Endothelial cell of hepatic sinusoid (primary cell): ENCODE measurements around the gene GZF1.

Experiments
- in situ Hi-C: cut with HindIII; loops from 2 replicates; pipeline ENCODE4 v1.10.0; 2017; ENCODE audit warnings: low sequenced_read_pairs

GZF1 gene

GRCh38 chr20:23368316-23369071 is 6.5 kb downstream of the GZF1 start:
- in situ Hi-C loops: no loop called here

DNA sequence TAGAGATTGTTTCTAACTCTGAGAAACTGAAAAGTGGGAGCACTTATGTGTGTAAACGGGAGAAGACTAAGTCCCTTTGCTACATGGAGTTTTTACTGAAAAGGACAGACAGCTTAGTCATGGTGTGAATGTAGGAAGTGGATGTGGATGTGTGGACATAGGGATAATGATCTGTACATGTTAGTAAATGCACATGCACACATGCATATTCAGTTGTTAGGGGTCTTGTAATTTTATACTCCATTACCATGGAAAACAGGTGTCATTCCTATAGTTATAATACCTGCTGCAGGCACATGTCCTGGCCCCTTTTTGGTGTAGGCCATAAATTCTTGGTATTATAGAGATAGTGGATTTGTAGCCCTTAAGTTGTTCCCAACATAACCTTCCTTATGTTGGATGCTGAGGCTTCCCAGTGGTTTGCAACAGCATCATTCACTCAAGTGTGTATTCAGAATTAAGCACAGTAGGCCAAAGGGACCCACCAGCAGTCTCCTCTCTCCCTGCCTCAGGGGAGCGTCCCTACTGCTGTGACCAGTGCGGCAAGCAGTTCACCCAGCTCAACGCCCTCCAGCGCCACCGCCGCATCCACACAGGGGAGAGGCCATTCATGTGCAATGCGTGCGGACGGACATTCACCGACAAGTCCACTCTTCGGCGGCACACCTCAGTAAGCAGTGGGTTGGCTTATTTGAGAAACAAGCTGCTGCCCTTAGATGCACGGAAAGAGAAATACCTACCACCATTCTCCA is 7.3 kb downstream of the GZF1 start:
- in situ Hi-C loops: no loop called here

- in situ Hi-C loops: loop anchor here (5.0 kb wide), 1 partner anchor 47 kb away; no protein-coding TSS in a partner anchor
Measured at GRCh38 chr20:23370274-23370673, 8.3 kb downstream of the GZF1 start.

GRCh38 chr20:23370873-23371272 is 8.9 kb downstream of the GZF1 start:
- in situ Hi-C loops: loop anchor here (5.0 kb wide), 1 partner anchor 46 kb away; no protein-coding TSS in a partner anchor

DNA sequence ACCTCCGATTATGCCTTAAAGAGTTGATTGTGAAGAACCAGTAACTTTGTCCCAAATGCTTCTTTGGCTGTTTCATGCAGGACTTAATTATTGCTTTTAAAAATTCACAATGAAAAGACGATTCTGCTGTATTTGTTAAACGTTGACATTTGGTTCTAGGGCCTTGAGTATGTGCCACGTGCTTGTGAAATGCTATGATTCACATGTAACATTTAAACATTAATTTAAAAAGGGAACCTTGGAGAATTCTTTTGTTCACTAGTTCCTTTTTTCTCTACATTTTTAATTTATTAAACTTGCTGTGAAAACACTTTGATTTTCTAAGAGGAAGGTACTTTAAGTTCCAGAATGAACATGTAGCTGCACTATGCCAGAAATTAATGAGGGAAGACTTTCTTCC is 9.5 kb downstream of the GZF1 start:
- in situ Hi-C loops: loop anchor here (5.0 kb wide), 1 partner anchor 46 kb away; no protein-coding TSS in a partner anchor

DNA sequence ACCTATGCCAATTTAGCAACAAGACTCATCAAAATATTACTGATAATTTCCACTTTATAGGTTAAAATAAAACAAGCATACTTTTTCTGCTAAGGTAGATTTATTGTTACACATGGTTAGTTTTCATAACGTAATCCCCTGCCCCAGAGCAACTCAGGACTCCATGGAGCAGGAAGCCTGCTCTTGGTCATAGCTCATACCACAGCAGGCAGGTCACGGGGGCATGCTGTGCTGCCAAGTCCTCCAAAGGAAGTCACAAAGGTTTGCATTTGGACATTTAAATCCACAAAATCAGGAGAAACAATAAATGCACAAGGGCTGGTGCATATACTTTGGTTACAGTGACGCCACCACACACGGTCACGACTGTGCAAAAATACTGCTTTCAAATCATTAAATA is 12.5 kb downstream of the GZF1 start:
- in situ Hi-C loops: loop anchor here (5.0 kb wide), 1 partner anchor 43 kb away; no protein-coding TSS in a partner anchor

- in situ Hi-C loops: no loop called here
Measured at GRCh38 chr20:23375827-23376226, 13.8 kb downstream of the GZF1 start.

- in situ Hi-C loops: no loop called here
Measured at GRCh38 chr20:23379772-23380171, 17.8 kb downstream of the GZF1 start.

DNA sequence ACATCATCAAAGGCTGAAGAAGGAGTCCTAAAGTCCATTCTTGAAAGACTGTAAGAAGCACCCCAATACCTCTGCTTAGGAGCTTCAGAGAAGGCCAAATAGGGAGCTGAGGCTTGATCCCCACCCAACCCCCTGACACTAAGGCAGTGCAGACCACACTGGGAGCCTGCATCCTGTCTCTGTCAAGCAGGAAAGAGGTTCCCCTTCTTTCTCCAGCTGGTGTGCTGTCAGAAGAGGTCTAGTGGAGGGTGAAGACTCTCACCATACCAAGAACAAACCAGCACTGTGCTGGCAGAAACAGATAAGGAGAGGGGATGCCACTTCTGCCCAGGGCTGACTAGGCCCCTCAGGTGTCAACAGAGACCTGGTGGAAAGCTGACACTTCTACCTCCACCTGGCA is 19.9 kb downstream of the GZF1 start:
- in situ Hi-C loops: no loop called here

DNA sequence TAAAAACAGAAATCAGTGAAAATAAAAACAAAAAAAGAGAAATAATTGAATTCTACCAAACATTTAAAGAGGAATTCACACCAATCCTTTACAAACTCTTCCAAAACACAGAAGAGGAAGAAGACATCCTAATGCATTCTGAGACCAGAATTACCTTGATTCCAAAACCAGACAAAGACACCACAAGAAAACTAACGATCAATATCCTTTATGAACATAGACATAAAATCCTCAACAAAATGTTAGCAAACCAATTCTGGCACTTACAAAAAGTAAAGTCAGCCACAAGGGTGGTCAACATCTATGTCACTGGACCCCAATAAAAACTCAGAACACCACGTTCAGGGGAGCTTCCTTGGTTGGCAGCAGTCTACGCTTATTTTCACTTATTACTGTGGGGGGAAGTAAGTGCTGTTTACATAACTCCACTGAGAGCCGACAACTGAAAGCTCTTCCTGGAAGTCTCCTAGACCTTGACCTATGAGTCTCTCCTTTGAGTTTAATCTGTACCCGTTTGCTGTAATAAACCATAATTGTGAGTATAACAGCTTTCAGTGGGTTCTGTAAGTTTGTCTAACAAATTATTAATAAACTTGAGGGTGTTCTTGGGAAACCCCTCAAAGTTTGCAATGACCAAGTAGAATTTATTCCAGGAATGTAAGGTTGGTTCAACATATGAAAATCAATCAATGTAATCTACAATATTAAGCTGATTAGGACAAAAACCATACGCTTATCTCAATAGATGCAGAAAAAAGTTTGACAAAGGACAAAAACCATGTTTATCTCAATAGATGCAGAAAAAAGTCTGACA is 24.5 kb downstream of the GZF1 start:
- in situ Hi-C loops: no loop called here

DNA sequence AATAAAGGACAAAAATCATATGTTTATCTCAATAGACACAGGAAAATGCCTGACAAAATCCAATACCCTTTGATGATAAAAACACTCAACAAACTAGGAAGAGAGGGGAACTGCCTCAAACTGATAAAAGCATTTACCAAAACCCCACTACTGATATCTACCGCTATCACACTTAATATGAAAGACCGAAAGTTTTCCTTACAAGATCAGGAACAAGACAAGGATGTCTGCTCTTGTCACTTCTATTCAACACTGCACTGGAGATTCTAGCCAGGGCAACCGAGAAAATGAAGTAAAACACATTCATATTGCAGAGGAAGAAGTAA is 25.1 kb downstream of the GZF1 start:
- in situ Hi-C loops: no loop called here

GRCh38 chr20:23390091-23390774 is 28.3 kb downstream of the GZF1 start:
- in situ Hi-C loops: no loop called here

DNA sequence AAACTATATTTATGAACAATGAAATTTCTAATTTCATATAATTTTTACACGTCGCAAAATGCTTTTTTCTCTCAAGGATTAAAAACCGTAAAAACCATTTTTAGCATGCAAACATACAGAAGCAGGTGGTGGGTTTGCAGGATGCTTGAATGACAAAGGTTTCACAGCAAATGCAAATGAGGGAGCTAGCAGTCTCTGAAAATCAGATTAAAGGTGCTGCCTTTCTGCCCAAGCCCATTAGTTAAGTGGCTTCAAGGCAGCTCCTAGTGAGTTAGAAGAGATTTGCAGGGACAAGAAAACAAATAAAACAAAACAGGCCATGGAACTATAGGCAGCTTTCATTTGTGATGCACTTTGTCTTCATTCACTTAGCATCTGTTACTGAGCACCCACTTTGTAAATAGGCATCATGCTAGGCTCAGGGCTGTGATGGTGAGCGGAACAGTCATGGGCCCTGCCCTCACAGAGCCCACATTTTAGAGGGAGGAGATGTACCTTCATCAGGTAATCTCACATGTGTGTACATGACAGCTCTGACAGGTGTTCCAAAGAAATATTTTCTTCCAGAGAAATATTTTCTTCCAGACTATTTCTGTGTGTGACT is 29.8 kb downstream of the GZF1 start:
- in situ Hi-C loops: no loop called here

GRCh38 chr20:23393996-23394775 is 32.2 kb downstream of the GZF1 start:
- in situ Hi-C loops: no loop called here

- in situ Hi-C loops: no loop called here
Measured at GRCh38 chr20:23396950-23397627, 35.1 kb downstream of the GZF1 start.

DNA sequence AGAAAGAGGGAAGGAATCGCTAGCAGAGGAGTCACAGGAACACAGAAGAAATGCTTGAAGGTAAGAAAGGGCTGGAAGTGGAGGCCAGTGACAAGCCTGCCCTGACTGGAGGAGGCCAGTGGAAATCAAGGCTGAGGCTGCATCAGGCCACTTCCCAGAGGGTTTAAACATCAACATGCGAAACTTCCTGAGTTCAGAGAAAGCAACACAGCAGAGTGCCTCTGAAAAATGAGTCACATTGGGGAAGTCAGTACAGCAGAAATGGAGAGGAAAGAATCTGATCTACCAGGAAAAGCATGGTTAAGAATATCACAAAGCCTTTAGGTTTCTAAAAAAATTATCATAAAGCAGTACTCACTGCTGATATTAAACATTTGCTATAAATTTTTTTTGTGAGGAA is 36.0 kb downstream of the GZF1 start:
- in situ Hi-C loops: no loop called here

GRCh38 chr20:23399568-23400241 is 37.7 kb downstream of the GZF1 start:
- in situ Hi-C loops: no loop called here

- in situ Hi-C loops: no loop called here
Measured at GRCh38 chr20:23401051-23401450, 39.1 kb downstream of the GZF1 start.

- in situ Hi-C loops: no loop called here
Measured at GRCh38 chr20:23403751-23404150, 41.8 kb downstream of the GZF1 start.
